GM21576 (cell line): ENCODE data around the gene KRTAP16-1.
"Not testable (repeated sequence)": the region's sequence is repeated elsewhere in the genome, so short reads cannot be mapped to it uniquely, and the experiment has no call there.

ENCODE experiments used
- ATAC-seq: cut with Tn5 transposase; IDR thresholded peaks from one replicate; pipeline ENCODE4 v1.9.1; 2021; ENCODE audit warnings: mild to moderate bottlenecking, moderate library complexity; ENCODE audit not compliant: unreplicated experiment

Gene KRTAP16-1

GRCh38 chr17:41308918-41309359, at the start of gene KRTAP16-1:
TSS of gene KRTAP16-1 (minus strand) at chr17:41309309. CDS start at chr17:41309253, 56 bp downstream.
- no peak for ATAC-seq

- no peak for ATAC-seq
These were observed 45.4 kb upstream of the KRTAP16-1 start for GRCh38 chr17:41354536-41354935.

GRCh38 chr17:41352597-41353366, 43.7 kb upstream of the KRTAP16-1 start:
- no peak for ATAC-seq

- ATAC-seq = no peak
These were observed 42.1 kb upstream of the KRTAP16-1 start for GRCh38 chr17:41351177-41351576.

- not testable (repeated sequence) for ATAC-seq
These were observed 41.3 kb upstream of the KRTAP16-1 start, which contains the start of gene KRT33A for GRCh38 chr17:41350381-41350878. TSS of gene KRT33A (minus strand) at chr17:41350828. CDS start at chr17:41350767, 61 bp downstream.

GRCh38 chr17:41347869-41348760, 39.0 kb upstream of the KRTAP16-1 start:
- ATAC-seq = no peak

GRCh38 chr17:41346421-41346820, 37.3 kb upstream of the KRTAP16-1 start:
- ATAC-seq = not testable (repeated sequence)

- no peak for ATAC-seq
These were observed 36.9 kb upstream of the KRTAP16-1 start for GRCh38 chr17:41345992-41346391.

GRCh38 chr17:41343029-41343428, 33.9 kb upstream of the KRTAP16-1 start:
- ATAC-seq = no peak

GRCh38 chr17:41340934-41341861, 32.1 kb upstream of the KRTAP16-1 start:
- ATAC-seq = no peak

- ATAC-seq = no peak
These were observed 31.4 kb upstream of the KRTAP16-1 start for GRCh38 chr17:41340494-41340893.

- ATAC-seq = no peak
These were observed 30.6 kb upstream of the KRTAP16-1 start for GRCh38 chr17:41339571-41340172.

- no peak for ATAC-seq
These were observed 29.9 kb upstream of the KRTAP16-1 start for GRCh38 chr17:41338961-41339485.

GRCh38 chr17:41335747-41336146, 26.6 kb upstream of the KRTAP16-1 start:
- ATAC-seq = no peak

GRCh38 chr17:41334385-41335305, 25.5 kb upstream of the KRTAP16-1 start:
- ATAC-seq = no peak

- ATAC-seq = no peak
These were observed 24.7 kb upstream of the KRTAP16-1 start for GRCh38 chr17:41333836-41334235.

- no peak for ATAC-seq
These were observed 24.0 kb upstream of the KRTAP16-1 start for GRCh38 chr17:41333098-41333497.

GRCh38 chr17:41332239-41332638, 23.1 kb upstream of the KRTAP16-1 start:
- ATAC-seq = no peak

GRCh38 chr17:41331606-41332005, 22.5 kb upstream of the KRTAP16-1 start:
- no peak for ATAC-seq
